Osteocyte (in vitro differentiated cells): Measurements from ENCODE around the gene CD33. TPM values are rescaled to one million over a fixed set of nuclear protein-coding genes. Genes with fewer than 3 reads are reported as not detected.

Experiments
- DNase-seq: peaks from one replicate; pipeline ENCODE4 v3.0.0; 2021; ENCODE audit warnings: mixed read lengths; ENCODE audit not compliant: unreplicated experiment; ENCODE audit errors: extremely low spot score
- H3K27ac Mint-ChIP-seq: one replicate; pipeline ENCODE4 v1.8.0; 2021; ENCODE audit warnings: mild to moderate bottlenecking, mixed read lengths; ENCODE audit not compliant: unreplicated experiment
- H3K27me3 Mint-ChIP-seq: one replicate; pipeline ENCODE4 v1.8.0; 2021; ENCODE audit warnings: mixed read lengths; ENCODE audit not compliant: unreplicated experiment
- H3K36me3 Mint-ChIP-seq: one replicate; pipeline ENCODE4 v1.8.0; 2021; ENCODE audit warnings: mixed read lengths; ENCODE audit not compliant: unreplicated experiment
- H3K4me1 Mint-ChIP-seq: one replicate; pipeline ENCODE4 v1.8.0; 2021; ENCODE audit warnings: mixed read lengths; ENCODE audit not compliant: unreplicated experiment
- H3K4me3 Mint-ChIP-seq: one replicate; pipeline ENCODE4 v1.8.0; 2021; ENCODE audit warnings: mild to moderate bottlenecking, moderate library complexity, mixed read lengths; ENCODE audit not compliant: unreplicated experiment
- H3K9me3 Mint-ChIP-seq: one replicate; pipeline ENCODE4 v1.8.0; 2021; ENCODE audit warnings: mixed read lengths; ENCODE audit not compliant: unreplicated experiment
- total RNA-seq: library from RNA; stranded (reverse); gene quantifications from 2 replicates; pipeline ENCODE4 v1.2.1, GENCODE V29; 2021
- TF ChIP-seq, protein P1 (sequence below): fragments of 200-600 bp; sonication (generic); IDR thresholded peaks from 2 replicates; pipeline ENCODE4 v1.5.0; 2021; ENCODE audit warnings: antibody characterized with exemption, mild to moderate bottlenecking, moderate library complexity

Gene CD33
- total RNA-seq, 1 donor from 2014 or later: not detected

DNA sequence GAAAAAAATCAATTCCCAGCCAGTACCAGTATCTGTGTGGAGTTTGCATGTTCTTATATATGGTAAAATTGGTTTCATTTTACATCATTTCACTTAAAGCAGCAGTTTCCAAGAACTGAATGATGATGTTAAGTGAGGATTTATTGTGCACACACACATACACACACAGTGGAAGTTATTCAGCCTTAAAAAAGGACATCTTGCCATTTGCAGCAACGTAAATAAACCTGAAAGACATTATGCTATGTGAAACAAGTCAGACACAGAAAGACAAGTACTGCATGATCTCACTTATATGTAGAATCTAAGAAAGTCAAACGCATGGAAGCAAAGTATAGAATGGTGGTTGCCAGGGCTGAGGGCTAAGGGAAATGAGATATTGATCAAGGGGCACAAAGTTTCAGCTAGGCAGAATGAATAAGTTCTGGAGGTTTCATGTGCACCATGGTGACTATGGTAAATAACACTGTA is 31.3 kb downstream of the CD33 start:
- DNase-seq: no peak
- H3K4me1 Mint-ChIP-seq: no peaks in the 10 kb centered on the region
- no peaks in the 10 kb centered on the region for H3K36me3 Mint-ChIP-seq
- H3K27ac Mint-ChIP-seq: no peak overlapping the region
- H3K9me3 Mint-ChIP-seq: peaks cover 10% of the 10 kb centered on the region
- TF ChIP-seq, protein P1, sequence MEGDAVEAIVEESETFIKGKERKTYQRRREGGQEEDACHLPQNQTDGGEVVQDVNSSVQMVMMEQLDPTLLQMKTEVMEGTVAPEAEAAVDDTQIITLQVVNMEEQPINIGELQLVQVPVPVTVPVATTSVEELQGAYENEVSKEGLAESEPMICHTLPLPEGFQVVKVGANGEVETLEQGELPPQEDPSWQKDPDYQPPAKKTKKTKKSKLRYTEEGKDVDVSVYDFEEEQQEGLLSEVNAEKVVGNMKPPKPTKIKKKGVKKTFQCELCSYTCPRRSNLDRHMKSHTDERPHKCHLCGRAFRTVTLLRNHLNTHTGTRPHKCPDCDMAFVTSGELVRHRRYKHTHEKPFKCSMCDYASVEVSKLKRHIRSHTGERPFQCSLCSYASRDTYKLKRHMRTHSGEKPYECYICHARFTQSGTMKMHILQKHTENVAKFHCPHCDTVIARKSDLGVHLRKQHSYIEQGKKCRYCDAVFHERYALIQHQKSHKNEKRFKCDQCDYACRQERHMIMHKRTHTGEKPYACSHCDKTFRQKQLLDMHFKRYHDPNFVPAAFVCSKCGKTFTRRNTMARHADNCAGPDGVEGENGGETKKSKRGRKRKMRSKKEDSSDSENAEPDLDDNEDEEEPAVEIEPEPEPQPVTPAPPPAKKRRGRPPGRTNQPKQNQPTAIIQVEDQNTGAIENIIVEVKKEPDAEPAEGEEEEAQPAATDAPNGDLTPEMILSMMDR: no peak
- no peak overlapping the region for H3K4me3 Mint-ChIP-seq
- H3K27me3 Mint-ChIP-seq: no peaks in the 10 kb centered on the region

DNA sequence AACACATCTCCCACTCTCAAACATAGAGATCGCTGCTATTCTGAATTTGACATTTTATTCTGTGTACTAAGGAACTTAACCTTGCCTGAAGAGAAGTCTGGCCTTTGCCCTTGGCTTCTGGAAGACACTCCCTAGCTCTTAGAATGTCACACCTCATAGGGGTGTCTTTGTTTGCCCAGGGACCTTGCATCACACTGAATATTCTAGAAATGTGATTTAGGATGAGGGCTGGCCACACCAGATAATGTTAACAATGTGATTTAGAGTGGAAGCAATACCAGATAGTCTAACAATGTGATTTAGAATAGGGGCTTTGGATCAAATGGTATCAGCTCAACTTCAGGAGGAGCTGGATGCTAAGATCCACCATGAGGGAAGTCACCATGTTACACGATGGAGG is 32.6 kb downstream of the CD33 start:
- Mint-ChIP-seq H3K27me3 (no peaks in the 10 kb centered on the region), H3K4me1 (no peaks in the 10 kb centered on the region), H3K9me3 (peaks cover 7% of the 10 kb centered on the region), H3K27ac (no peak overlapping the region), H3K4me3 (no peak overlapping the region), H3K36me3 (no peaks in the 10 kb centered on the region)
- TF ChIP-seq, protein P1: no peak
- no peak for DNase-seq

DNA sequence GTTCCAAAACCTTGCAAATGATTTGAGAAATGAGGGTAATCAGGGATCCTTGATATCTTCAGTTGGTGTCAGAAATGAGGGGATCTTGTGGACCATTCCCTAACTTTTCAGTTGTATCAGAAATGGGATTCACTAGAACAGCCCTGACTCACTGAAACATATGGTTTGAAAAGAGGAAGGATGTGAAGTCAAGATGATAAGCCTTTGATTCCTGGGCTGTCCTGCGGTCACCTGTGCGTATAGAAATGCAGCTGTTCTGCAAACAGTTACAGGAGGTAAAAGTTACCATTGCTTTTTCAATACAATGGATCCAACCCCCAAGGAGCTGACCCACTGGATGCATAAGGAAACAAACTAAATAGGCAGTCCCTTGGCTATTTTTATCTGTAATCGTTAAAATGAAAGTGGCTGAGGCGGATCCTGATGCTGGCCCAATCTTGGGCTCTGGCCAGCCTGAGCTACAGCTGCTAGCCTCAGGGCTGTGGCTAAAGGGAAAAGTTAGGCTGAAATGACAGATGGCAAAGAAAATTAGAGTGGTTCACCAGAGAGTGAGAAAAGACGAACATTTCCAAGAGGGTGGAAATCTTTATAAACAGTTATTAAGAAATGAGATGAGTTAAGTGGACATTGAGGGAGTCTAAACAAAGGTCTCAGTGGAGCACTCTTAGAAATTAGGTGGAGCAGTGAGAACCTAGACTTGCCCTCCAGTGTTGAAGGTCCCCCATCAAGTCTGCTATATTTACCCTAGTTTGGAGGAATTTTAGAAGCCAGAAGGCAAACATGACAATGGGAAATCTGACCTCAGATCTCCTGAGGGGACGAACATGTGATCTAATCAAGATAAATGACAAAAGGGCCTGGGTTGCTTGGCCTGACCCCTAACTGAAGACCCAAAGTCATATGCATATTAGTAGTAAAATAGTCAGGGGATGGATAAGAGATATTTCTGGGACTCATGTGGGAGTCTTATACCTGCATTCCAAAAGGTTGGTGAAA is 33.6 kb downstream of the CD33 start:
- Mint-ChIP-seq H3K9me3 (peaks cover under 1% of the 10 kb centered on the region), H3K27me3 (no peaks in the 10 kb centered on the region), H3K27ac (no peak overlapping the region), H3K4me3 (no peak overlapping the region), H3K36me3 (no peaks in the 10 kb centered on the region), H3K4me1 (no peaks in the 10 kb centered on the region)
- TF ChIP-seq, protein P1: no peak
- no peak for DNase-seq

DNA sequence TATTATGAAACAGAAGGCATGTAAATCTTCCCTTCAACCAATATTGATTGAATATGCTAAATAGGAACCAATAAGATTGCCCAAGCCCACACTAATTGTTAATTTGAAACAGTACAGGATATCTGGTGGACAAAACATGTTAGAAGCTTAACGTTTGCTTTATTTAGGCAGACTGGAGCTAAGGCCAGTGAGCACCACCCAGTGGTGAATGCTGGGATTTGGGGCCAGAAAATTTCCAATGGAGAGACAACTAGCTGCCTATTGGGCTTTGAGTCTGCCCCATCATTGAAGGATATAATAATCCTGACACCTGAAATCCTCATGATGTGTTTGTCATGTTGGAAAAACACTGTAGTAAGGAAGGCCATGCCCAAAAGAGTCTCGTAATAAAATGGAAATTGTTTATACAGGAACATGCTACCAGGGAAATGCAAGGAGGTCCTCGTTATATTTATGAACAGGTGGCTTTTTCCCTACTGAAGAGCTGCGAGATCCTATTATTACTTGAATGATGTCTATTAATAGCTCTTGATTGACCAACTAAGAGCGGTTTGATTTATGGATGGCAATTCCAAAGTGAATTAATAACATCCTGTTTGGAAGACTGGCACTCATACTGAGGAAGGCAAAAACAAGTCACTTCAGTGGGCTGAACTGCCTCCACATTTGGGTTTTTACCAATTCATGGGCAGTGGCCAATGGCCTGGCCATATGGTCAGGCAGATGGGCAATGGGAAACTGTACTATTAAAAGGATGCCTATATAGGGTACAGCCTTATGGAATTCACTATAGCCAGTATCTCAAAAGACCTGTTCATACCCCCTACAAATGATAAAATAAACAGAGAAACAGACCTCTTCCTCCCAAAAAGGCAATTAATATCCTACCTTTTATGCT is 34.7 kb downstream of the CD33 start:
- H3K27me3 Mint-ChIP-seq: no peaks in the 10 kb centered on the region
- H3K4me1 Mint-ChIP-seq: no peaks in the 10 kb centered on the region
- H3K4me3 Mint-ChIP-seq: no peak overlapping the region
- no peaks in the 10 kb centered on the region for H3K9me3 Mint-ChIP-seq
- H3K27ac Mint-ChIP-seq: no peak overlapping the region
- TF ChIP-seq, protein P1: peak; percentile 44
- no peak for DNase-seq
- H3K36me3 Mint-ChIP-seq: no peaks in the 10 kb centered on the region
